ENCODE results near the gene CFAP61. TPM values are rescaled to one million over a fixed set of nuclear protein-coding genes. Genes with fewer than 3 reads are reported as not detected.
"Not testable (repeated sequence)": the region's sequence is repeated elsewhere in the genome, so short reads cannot be mapped to it uniquely, and the experiment has no call there.

The CFAP61 gene
- total RNA-seq, 1 experiment from 2014 or later, result 0.16 TPM

DNA sequence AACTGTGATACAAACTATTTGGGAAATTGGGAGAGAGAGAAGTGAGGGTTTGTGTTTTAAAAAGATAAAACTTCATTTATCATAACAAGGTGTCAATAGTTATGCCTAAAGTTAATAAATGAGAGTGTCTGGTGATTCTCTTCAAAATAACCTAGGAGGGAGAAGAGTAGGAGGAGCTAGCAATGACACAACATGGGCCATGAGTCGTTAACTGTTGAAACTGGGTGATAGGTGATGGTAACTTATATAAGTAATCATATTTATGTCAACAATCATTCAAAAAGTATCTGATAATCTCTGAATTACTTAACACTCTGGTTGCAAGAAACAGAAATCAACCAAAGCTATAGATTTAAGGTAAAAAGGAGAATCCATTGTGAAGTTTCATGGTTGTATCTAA is 268.8 kb downstream of the CFAP61 start:
- DNase-seq (ENCODE audit: low spot score), result no peak

DNA sequence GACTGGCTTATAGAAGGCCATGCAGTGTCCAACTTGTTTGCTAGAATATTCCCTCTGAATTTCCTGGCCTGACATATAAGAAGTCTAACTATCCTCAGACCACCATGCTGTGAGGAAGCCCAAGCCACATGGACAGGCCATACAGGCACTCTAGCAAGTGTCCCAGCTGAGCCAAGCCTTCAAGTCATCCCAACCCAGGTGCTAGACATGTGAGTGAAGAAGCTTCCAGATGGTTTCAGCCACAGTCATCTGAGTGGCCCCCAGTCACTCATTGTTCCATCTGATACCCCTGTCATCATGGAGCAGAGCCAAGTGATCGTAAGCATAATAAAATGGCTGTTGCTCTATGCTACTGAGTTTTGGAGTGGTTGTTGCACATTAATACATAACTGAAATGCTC is 269.6 kb downstream of the CFAP61 start:
- no peak for DNase-seq (ENCODE audit: low spot score)

DNA sequence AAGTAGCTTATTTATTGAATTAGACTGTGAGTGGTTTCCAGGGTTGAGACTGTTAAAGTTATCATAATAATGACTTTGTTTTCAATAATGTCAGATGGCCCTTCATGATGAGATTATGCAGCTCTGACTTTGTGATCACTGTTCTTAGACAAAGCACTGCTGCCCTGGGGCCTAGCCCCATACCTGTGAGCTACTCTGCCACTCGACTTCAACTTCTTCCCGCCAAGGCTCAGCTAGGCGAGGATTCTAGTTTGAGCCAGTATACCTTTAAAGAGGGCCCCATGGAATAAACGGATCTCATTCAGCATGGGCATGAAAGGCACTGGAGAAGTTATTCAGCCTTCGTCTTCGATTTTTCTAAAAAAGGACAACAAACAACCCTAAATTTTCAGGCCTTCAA is 270.6 kb downstream of the CFAP61 start:
- no peak for DNase-seq (ENCODE audit: low spot score)

DNA sequence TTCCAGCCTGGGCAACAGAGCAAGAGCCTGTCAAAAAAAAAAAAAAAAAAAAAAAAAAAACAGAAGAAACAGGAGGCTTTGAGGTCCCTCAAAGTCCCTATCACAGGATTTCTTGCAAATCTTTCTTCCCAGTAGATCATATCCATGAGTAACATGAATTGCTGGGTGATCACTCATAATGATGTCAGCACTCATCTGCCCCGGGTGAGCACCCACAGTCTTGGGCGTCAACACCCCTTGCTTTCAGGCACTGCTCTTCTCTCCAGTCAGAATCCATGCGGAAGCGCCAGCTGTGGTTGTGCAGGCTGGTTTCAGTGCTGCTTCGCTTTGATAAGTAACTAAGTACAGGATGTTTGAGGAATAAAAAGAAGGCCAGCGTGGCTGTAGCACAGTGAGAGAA is 275.4 kb downstream of the CFAP61 start:
- DNase-seq (ENCODE audit: low spot score), result peak; percentile 79

DNA sequence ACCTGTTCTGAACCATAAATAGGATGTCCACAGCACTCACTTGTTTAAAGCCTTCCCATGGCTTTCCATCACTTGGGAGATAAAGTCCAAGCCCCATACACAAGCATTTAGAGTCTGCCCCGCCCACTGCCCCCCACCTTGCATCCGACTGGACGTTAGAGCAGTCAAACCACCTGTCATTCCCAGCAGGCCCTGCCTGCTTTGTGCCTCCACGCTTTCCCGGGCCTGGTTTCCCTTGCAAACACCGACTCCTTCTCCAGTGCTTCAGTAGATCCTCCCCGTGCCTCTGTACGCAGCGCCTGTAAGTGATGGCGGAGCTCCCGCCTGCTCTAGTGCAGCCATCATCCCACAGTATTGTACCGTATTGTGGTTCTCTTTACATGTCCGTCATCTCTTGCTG is 277.2 kb downstream of the CFAP61 start:
- DNase-seq (ENCODE audit: low spot score), result no peak

DNA sequence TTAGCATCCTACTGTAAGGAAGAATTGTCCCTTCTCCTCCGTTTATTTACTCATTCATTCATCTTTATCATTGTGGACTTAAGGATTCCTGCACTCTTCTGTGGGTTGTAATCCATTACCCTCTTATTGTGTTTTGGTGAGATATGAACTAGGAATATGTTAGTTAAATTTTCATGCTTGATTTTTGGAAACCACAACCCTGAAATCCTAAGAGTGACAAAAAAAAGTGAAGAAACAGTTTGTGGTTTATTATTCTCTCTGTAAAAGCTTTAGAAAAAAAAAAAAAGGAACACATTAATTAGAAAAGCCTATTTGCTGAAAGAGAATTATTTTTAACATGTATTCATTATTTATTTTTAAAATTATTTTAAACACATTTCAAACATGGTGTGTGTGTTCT is 278.8 kb downstream of the CFAP61 start:
- no peak for DNase-seq (ENCODE audit: low spot score)

DNA sequence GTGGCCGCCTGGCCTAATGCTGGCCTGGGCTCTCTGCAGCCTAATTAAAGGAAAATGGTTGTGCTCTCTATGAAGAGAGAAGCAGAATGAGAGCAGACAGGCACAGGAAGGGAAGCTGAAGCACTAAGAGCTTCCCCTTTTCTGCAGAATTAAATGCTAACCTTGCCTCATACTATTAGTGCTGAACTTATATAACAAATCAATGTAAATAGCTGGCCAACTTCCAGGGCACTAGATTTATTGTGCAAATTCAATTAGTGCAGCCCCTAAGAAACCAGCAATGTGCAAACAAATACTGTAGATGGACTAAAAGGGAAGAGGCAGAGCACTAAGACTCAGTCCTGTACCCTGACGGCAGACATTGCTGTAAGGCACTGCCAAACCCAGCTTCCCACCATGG is 279.5 kb downstream of the CFAP61 start:
- DNase-seq (ENCODE audit: low spot score), result no peak

DNA sequence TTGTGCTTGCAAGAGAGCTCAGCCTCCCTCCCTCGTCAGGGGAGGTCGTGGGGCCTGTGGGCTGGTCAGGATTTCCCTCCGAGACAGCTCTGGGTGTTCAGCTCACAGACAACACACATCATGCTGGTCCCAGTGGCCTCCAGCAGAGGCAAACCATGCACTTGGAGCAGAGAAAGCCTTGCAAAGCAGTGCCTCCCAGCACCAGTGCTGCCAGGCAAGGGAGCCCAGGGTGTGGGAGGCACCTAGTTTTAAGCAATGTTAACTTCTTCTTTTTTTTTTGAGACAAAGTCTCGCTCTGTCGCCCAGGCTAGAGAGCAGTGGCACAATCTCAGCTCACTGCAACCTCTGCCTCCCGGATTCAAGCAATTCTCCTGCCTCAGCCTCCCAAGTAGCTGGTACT is 281.5 kb downstream of the CFAP61 start:
- no peak for DNase-seq (ENCODE audit: low spot score)

DNA sequence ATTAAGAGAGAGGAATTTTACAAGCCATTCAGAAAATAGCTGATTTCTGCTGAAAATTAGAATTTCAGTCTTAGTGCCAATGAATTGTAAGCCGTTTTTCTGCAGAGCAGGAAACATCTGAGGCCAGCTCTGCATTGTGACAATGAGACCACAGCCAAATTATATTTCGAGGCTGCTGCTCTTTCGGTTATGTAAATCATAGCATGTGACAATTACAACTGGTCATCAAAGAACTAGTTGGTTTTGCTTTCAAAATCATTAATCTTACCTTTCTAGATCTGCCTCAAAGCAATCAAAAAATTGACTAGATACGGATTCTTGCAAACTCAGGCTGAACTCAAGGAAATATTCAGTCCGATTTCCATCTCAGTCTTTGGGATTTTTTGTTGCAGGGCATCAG is 282.2 kb downstream of the CFAP61 start:
- no peak for DNase-seq (ENCODE audit: low spot score)

DNA sequence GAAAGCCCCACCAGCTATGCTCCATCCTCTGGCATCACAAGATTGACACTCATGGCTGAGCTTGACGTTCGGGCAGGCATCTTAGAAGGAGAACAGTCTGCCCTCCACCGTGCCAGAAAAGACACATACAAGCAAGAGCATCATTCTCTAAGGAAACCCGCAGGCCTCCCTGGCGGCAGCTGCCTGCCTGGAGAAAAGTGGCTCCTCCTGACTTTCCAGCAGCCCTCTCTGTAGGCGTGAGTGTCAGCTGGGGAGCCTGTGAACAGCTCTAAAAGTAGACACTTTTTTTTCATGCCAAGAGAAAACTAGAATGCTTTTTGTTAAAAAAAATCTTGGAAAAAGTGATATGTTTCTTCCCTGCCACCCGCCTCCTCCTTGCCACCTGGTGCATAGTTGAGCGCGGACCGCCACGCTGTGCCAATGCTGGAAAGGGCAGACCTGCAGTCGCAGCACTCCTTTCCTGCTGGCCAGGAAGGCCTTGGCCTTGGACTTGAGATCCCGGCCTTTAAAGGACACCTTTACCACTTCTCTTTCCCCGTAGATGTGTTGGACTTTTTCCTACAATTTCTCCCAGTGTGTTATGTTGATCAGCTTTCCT is 285.9 kb downstream of the CFAP61 start:
- DNase-seq (ENCODE audit: low spot score), result no peak

DNA sequence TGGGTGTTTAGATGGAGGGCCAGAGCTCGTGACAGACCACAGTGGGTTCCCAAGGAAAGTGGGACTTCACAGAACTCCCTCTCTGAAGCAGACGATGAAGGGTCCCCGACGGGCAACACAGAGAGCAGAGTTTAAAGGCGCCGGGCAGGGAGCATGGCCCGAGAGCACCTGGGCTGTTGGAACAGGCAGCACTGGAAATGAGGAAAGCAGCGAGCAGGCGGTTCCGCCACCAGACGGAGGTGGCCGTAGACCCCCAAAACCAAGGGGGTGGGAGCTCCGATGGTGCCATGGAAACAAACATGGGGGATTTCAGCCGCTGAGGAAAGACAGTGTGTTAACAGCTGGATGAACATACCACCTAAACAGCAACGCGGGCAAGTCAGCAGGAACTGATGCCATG is 288.1 kb downstream of the CFAP61 start:
- no peak for DNase-seq (ENCODE audit: low spot score)

DNA sequence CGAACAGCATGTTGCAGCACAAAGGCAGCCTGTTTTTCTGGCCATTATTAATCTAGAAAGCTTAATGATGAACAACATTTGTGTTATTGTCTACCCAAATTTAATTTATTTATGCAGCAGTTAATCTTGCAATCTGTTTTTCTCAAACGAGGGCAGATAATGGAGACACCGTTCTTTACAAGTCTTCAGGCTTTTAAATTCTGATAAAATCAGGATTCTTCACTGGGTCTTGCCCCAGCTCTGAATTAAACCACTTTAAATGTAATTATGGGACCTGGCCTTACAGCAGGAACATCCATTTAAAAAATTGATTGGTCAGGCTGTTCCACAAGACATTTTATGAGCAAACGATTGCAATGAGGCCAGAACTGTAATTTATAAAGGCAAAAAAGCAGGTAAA is 289.0 kb downstream of the CFAP61 start:
- no peak for DNase-seq (ENCODE audit: low spot score)

DNA sequence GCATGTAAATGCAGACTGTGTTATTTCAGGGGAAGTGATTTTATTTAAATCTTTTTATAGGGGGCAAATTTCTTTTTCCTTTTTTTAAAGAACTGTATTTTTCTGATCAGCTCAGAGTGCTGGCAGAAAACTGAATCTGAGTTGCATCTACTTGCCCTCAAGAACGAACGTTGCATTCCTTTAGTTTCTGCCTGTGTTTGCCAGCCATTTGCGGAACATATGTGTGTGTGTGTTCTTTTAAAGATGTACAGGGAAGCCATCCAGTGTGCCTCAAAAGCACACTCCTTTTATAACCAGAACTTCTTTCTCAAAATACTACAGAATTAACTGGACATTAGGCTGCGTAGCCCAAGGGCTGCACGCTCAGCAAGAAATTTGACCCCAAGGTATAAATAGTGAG is 289.7 kb downstream of the CFAP61 start:
- DNase-seq (ENCODE audit: low spot score), result no peak

DNA sequence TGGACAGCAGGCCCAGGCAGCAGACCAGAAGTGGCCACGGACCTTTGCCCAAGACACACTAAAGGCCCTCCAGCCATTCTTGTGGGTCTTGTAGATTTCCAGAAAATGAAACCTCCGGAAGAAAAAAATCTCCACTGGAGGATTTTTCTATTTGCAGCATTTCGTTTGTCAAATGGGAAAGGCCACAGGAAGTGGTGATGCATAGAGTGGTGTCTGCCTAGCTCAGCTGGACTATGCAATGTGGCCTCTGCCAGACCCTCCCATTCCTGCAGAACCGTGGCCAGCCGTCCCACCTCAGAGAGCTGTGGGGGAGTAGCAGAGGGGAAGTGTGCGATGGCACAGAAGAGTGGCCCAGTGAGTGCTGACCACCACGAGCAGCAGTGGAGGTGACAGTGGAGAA is 291.6 kb downstream of the CFAP61 start:
- DNase-seq (ENCODE audit: low spot score), result no peak

DNA sequence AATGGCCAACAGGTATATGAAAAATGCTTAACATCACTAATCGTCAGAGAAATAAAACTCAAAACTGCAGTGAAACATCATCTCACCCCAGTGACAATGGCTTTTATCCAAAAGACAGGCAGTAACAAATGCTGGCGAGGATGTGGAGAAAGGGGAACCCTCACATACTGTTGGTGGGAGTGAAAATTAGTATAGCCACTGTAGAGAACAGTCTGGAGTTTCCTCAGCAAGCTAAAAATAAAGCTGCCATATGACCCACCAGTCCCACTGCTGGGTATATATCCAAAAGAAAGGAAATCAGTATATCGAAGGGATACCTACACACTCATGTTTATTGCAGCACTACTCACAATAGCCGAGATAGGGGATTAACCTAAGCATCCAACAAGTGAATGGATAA is 292.1 kb downstream of the CFAP61 start:
- no peak for DNase-seq (ENCODE audit: low spot score)

DNA sequence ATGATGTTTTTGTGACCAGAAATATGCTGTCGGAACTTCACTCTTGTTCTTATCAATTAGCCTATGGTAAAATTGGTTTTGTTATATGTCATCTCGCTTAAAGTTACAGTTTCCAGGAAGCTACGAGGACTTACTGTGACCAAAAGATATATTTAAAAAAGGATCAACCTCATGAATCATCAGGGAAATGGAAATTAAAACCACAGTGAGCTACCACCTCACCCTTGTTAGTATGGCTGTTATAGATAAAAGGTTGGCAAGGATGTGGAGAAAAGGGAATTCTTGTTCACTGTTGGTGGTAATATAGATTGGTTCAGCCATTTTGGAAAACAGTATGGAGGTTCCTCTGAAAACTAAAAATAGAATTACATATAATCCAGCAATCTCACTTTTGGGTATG is 301.2 kb downstream of the CFAP61 start:
- no peak for DNase-seq (ENCODE audit: low spot score)

DNA sequence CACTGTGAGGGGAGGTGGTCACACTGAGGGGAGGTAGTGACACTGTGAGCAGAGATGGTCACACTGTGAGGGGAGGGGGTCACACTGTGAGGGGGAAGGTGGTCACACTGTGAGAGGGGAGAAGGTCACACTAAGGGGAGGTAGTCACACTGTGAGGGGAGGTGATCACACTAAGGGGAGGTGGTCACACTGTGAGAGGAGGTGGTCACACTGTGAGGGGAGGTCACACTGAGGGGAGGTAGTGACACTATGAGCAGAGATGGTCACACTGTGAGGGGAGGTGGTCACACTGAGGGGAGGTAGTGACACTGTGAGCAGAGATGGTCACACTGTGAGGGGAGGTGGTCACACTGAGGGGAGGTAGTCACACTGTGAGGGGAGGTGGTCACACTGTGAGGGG is 303.2 kb downstream of the CFAP61 start:
- DNase-seq (ENCODE audit: low spot score), result not testable (repeated sequence)

DNA sequence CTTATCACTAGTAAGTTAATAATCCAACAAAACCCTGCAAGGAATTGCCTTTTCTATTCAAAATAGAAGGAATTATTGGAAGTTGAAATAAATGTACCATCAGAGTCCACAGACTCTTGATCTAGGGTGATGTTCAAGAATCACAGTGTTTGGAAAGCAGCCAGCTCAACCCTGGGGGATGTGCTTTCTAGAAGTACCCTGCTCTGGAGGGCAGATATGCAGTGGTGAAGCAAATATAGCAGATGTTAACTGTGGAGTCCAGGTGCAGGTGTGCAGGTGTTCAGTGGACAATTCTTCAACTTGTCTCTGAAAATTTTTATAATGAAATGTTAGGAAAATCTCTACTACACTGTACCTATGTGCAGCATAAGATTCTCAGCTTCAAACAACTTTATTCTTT is 306.5 kb downstream of the CFAP61 start:
- no peak for DNase-seq (ENCODE audit: low spot score)

DNA sequence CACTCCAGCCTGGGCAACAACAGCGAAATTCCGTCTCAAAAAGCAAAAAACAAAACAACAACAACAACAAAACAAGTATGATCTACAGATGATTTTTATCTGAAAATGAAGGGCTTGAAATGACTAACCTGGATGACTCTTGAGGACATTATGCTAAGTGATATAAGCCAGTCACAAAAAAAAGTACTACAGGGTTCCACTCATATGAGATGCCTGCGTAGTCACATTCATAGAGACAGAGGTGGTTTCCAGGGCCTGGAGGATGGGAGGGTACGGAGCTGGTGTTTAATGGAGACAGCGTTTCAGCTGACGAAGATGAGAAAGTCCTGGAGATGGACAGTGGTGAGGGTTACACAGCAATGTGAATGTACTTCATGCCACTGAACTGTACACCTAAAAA is 307.3 kb downstream of the CFAP61 start:
- DNase-seq (ENCODE audit: low spot score), result no peak

DNA sequence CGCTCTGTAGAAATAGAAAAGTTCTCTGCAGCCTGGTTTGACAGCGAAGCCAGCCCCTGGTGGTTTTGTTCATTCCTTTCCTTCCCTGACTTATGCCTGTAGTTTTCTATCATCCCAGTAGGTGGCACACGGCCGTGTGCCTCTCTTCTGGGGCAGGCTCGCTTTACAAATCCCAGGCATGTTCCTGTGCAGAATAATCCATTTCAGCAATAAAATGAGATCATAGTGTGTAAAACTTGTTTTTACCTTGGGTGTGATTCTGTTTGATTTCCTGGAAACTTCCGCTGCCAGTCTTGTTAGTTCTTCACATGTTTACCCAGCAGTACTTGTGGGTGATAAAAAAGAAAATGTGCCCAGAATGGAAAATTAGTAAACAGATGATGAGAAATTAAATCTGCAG is 308.1 kb downstream of the CFAP61 start:
- DNase-seq (ENCODE audit: low spot score), result peak; percentile 60

DNA sequence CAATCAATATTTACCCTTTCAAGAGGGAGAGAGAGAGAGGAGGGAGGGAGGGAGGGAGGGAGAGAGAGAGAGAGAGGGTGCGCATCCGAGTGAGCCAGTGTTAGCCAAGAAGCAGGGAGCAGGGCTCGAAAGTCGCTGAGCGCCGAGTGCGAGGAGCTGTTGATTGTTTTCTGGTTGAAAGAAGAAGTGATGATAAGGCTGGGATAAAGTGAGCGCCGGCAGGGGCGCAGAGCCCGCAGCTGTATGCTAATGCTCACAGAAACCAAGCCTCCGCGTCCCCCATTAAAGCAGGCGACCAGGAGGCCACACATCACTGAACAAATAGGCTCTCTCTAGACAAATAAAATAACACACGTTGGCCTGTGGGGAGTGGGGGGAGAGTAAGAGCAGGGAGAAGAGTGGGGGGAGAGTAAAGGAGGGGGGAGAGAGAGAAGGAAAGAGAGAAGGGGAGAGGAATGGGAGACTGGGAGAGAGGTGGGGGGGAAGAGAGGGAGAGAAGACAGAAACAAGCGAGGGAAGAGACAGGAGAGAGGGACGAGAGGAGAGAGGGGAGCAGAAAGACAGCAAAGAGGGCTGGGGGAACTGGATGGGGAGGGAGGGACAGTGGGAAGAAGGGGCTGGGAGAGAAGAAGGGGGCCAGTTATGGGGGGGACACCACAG is 310.6 kb downstream of the CFAP61 start:
- no peak for DNase-seq (ENCODE audit: low spot score)

DNA sequence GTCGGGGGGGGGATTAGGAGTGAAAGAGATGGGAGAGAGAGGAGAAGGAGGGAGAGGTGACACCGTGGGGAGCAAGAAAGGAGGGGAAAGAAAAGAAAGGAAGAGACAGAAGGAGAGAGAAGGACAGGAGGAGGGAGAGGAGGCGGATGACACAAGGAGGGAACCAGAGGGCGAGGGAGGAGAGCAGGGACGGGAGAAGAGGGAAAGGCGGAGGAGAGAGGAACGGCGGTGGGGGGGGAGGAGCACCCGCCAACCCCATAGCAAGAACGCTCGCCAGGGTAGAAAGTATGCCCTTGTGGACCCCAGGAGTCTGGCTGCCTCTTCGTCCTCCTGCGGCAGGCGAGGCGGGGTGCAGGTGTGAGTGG is 311.1 kb downstream of the CFAP61 start:
- no peak for DNase-seq (ENCODE audit: low spot score)

DNA sequence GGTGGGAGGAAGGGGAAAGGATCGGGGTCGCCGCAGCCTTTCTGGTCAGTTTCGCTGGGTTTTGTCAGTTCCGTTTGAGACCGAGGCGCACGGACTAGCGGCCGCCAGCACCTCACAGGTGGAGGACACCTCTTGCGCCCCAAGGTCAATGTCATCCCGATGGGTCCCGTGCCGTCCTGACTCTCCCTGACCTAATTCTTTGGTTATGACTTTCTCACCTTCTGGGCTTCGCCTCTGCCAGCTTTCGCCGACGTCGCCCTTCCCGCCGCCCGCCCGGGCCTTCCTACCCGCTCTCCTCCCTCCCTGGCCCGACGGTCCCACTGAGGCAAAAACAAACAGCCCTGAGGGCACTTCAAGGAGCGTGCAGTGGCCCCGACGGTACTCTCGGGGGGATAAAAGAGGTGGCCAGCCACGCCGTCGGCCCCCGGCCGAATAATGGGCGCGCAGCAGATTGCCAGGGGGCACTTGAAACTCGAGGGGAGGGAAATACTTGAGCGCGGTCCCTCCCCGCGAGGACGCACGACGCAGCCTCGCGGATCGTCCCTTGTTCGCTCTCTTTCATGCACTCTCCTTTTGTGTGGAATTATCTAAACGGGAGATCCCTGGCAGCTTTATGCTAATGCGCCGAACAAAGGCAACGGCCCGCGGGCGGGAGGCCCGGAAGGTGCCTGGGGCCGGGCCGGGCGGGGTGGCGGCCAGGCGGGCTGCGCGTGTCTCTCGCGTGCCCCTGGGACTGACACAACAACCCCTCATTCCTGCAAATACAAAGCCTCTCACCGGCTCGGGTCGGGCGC is 311.7 kb downstream of the CFAP61 start:
- no peak for DNase-seq (ENCODE audit: low spot score)

Measured in A172 (cell line).